GM12872 (cell line): ENCODE results near the gene SNCAIP.

Experiments used
- TF ChIP-seq, protein P1 (sequence below): IDR thresholded peaks from 3 replicates; pipeline ENCODE4 v1.5.1; 2011; ENCODE audit warnings: low read depth, mild to moderate bottlenecking, low read length, moderate library complexity; ENCODE audit not compliant: insufficient read depth

Gene SNCAIP

DNA sequence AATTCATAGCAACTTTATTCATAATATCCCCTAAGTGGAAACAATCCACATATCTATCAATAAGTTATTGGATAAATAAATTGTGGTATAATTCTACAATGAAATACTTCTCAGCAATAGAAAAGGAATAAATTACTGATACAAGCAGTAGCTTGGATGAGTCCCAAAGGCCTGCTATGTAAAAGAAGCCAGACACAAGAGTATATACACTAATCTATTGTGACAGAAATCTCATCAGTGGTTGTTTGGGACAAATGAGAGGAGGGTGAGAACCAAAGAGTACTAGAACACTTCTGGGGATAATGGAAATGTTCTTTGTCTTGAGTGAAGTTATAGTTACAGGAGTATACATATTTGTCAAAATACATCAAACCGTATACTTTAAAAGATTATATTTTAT is 119.3 kb downstream of the SNCAIP start:
- TF ChIP-seq, protein P1, sequence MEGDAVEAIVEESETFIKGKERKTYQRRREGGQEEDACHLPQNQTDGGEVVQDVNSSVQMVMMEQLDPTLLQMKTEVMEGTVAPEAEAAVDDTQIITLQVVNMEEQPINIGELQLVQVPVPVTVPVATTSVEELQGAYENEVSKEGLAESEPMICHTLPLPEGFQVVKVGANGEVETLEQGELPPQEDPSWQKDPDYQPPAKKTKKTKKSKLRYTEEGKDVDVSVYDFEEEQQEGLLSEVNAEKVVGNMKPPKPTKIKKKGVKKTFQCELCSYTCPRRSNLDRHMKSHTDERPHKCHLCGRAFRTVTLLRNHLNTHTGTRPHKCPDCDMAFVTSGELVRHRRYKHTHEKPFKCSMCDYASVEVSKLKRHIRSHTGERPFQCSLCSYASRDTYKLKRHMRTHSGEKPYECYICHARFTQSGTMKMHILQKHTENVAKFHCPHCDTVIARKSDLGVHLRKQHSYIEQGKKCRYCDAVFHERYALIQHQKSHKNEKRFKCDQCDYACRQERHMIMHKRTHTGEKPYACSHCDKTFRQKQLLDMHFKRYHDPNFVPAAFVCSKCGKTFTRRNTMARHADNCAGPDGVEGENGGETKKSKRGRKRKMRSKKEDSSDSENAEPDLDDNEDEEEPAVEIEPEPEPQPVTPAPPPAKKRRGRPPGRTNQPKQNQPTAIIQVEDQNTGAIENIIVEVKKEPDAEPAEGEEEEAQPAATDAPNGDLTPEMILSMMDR = no peak

GRCh38 chr5:122434205-122434970 is 122.4 kb downstream of the SNCAIP start:
- TF ChIP-seq, protein P1 = no peak

- TF ChIP-seq, protein P1 = no peak
Observed at GRCh38 chr5:122435234-122435633, 123.2 kb downstream of the SNCAIP start.

DNA sequence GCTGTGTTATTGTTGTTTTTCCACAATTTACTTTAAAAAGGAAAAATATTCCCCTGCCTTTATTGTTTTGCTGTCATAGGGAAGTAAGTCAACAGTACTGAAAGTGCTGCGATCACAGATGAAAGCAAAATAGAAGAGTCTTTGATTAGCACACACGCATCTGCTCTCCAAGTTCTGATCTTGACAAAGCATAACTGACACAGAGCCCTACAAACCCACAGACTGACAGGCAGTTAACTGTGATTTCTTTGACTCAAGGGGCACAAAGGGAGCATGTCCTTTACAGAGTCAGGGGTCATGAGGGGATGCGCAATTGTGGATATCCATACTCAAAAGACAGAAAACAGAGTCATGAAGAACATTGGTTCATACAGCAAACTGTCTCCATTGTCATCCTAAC is 123.7 kb downstream of the SNCAIP start:
- TF ChIP-seq, protein P1 = no peak

DNA sequence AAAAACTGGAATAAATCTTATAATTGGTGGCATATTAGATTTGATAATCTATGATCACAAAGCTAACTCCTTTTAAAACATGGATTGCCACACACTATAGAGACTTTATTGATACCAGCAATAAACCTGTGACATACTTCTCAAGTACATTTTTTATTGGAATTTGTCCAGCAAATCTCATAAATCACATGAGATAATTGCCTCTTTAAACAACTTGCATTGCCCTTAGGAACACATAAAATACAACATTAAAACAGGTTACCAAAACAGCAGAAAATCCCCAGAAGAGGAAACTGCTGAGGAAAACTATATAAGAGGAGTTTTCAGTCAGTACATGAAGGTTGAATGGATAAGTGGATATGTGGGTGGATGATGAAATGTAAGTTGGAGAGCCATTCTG is 124.6 kb downstream of the SNCAIP start:
- TF ChIP-seq, protein P1 = no peak

DNA sequence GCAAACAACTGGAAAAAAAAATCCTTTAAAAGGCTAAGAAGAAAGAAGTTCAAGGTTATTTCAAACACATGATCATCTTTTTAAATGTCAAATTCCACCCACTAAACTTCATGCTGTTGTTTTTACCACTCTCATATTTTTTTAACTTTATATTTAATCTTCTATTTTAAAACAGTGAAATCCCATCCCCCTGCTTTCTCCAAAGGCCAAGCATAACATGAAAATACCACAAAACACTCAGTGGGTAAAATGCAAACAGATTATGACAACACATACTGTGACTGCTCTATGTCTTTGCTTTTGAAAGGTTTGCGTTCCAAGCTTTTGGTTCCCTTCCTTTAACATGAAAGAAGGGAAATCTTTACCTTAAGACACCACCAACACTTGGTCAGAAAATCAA is 127.6 kb downstream of the SNCAIP start:
- TF ChIP-seq, protein P1 = no peak

- TF ChIP-seq, protein P1 = no peak
Observed at GRCh38 chr5:122442938-122443337, 130.9 kb downstream of the SNCAIP start.

DNA sequence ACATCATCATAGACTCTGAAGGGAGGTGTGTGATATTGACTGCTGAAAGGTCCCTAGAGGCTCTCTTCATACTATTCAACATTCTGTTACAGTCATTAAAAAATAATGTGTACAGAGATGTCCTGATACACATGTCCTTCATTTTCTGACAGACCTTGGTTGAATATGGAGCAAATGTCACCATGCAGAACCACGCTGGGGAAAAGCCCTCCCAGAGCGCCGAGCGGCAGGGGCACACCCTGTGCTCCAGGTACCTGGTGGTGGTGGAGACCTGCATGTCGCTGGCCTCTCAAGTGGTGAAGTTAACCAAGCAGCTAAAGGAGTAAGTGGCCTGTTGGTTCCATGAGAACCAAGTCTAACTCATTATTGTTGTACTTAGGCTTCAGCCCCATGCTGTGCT is 132.4 kb downstream of the SNCAIP start:
- TF ChIP-seq, protein P1 = no peak
